Liver (tissue), 9 donors: ENCODE measurements around the gene MICAL3. TPM values are rescaled to one million over a fixed set of nuclear protein-coding genes. Genes with fewer than 3 reads are reported as not detected.

Source experiments
- DNase-seq: peaks from one replicate; pipeline ENCODE4 v3.0.0-alpha.2; 2017; ENCODE audit warnings: low spot score
- H3K27ac ChIP-seq, 2 donors: one replicate each; pipeline ENCODE4 v1.7.0; 2013; ENCODE audit warnings: inconsistent platforms in 2 of 2, low read length in 2 of 2, control low read depth in 1 of 2, low read depth in 1 of 2, mild to moderate bottlenecking in 1 of 2
- H3K27me3 ChIP-seq, 4 donors: one replicate each; pipeline versions ENCODE4 v1.6.1 to v1.7.0; 2013; ENCODE audit warnings: low read length in 3 of 4, inconsistent platforms in 1 of 4, mild to moderate bottlenecking in 1 of 4, moderate library complexity in 1 of 4; ENCODE audit not compliant: control insufficient read depth in 4 of 4, insufficient read depth in 4 of 4
- H3K36me3 ChIP-seq, 4 donors: one replicate each; pipeline versions ENCODE4 v1.6.1 to v1.7.0; 2013; ENCODE audit warnings: low read length in 3 of 4, mild to moderate bottlenecking in 3 of 4, low read depth in 1 of 4, moderate library complexity in 1 of 4; ENCODE audit not compliant: control insufficient read depth in 4 of 4, insufficient read depth in 3 of 4
- H3K4me1 ChIP-seq, 4 donors: one replicate each; pipeline versions ENCODE4 v1.6.1 to v1.7.0; 2013; ENCODE audit warnings: low read length in 3 of 4, mild to moderate bottlenecking in 3 of 4, moderate library complexity in 1 of 4; ENCODE audit not compliant: control insufficient read depth in 4 of 4, insufficient read depth in 4 of 4
- H3K4me3 ChIP-seq, 3 donors: one replicate each; pipeline versions ENCODE4 v1.6.1 to v1.7.0; 2013; ENCODE audit warnings: low read length in 3 of 3, control low read depth in 1 of 3, low read depth in 1 of 3, mild to moderate bottlenecking in 1 of 3
- H3K9ac ChIP-seq, 2 donors: one replicate each; pipeline ENCODE4 v1.7.0; 2013; ENCODE audit warnings: low read length in 2 of 2, mild to moderate bottlenecking in 2 of 2, moderate library complexity in 2 of 2, control low read depth in 1 of 2, low read depth in 1 of 2
- H3K9me3 ChIP-seq, 4 donors: one replicate each; pipeline versions ENCODE4 v1.6.1 to v1.7.0; 2013; ENCODE audit warnings: low read length in 3 of 4; ENCODE audit not compliant: control insufficient read depth in 4 of 4
- ATF3 ChIP-seq: IDR thresholded peaks from 2 replicates; pipeline ENCODE4 v1.6.1; 2016; ENCODE audit warnings: antibody characterized with exemption
- EGR1 ChIP-seq, 2 donors: IDR thresholded peaks; 2 replicates each; pipeline ENCODE4 v1.6.1; 2016 to 2018; ENCODE audit warnings: antibody characterized with exemption in 2 of 2, low read depth in 2 of 2
- FOXA1 ChIP-seq: IDR thresholded peaks from 2 replicates; pipeline ENCODE4 v1.6.1; 2016; ENCODE audit warnings: antibody characterized with exemption
- FOXA2 ChIP-seq: IDR thresholded peaks from 2 replicates; pipeline ENCODE4 v1.6.1; 2016; ENCODE audit warnings: antibody characterized with exemption
- GABPA ChIP-seq, 2 donors: IDR thresholded peaks in 1 of 2; conservative IDR thresholded peaks in 1 of 2; 2 replicates each; pipeline ENCODE4 v1.6.1; 2016; ENCODE audit warnings: antibody characterized with exemption in 2 of 2, mild to moderate bottlenecking in 1 of 2, moderate library complexity in 1 of 2
- HNF4A ChIP-seq, 2 donors: conservative IDR thresholded peaks; 2 replicates each; pipeline ENCODE4 v1.6.1; 2016; ENCODE audit warnings: antibody characterized with exemption in 2 of 2, mild to moderate bottlenecking in 2 of 2
- HNF4G ChIP-seq: IDR thresholded peaks from 2 replicates; pipeline ENCODE4 v1.6.1; 2016; ENCODE audit warnings: antibody characterized with exemption
- JUND ChIP-seq, 2 donors: IDR thresholded peaks; 2 replicates each; pipeline ENCODE4 v1.6.1; 2016; ENCODE audit warnings: antibody characterized with exemption in 2 of 2
- NR2F2 ChIP-seq: IDR thresholded peaks from 2 replicates; pipeline ENCODE4 v1.6.1; 2016; ENCODE audit warnings: antibody characterized with exemption
- RAD21 ChIP-seq, 2 donors: IDR thresholded peaks; 2 replicates each; pipeline ENCODE4 v1.6.1; 2016; ENCODE audit warnings: antibody characterized with exemption in 2 of 2, mild to moderate bottlenecking in 2 of 2
- RXRA ChIP-seq, 2 donors: IDR thresholded peaks; 2 replicates each; pipeline ENCODE4 v1.6.1; 2017 to 2018; ENCODE audit warnings: antibody characterized with exemption in 2 of 2, mild to moderate bottlenecking in 1 of 2
- SP1 ChIP-seq: IDR thresholded peaks from 2 replicates; pipeline ENCODE4 v1.6.1; 2018; ENCODE audit warnings: antibody characterized with exemption, mild to moderate bottlenecking
- YY1 ChIP-seq: IDR thresholded peaks from 2 replicates; pipeline ENCODE4 v1.6.1; 2016; ENCODE audit warnings: antibody characterized with exemption, mild to moderate bottlenecking
- ZBTB33 ChIP-seq: IDR thresholded peaks from 2 replicates; pipeline ENCODE4 v1.6.1; 2016; ENCODE audit warnings: antibody characterized with exemption
- WGBS: extraction: QIAGEN DNeasy Blood & Tissue Kit; methylation state at CpG from one replicate; pipeline ENCODE4 v1.1.7; 2013; 5-methylcytosine and 5-hydroxymethylcytosine counted together
- polyA plus RNA-seq, 2 donors: library from polyadenylated mRNA; stranded (reverse) in 1 of 2; unstranded in 1 of 2; fragments of 200-250 nt in 1 of 2; fragments of >200 nt in 1 of 2; fragmentation: Nextera tagmentation in 1 of 2; extraction: Ambion mirVana in 1 of 2; gene quantifications; one replicate each; pipeline versions ENCODE4 v1.2.1 to v1.2.3, GENCODE V29; 2013 to 2015
- total RNA-seq, 2 donors: library from RNA; depleted of rRNA; stranded (reverse); fragments of >200 nt; gene quantifications; one replicate each; pipeline ENCODE4 v1.2.3, GENCODE V29; 2014
- TF ChIP-seq, protein P1 (sequence below): IDR thresholded peaks from 2 replicates; pipeline ENCODE4 v1.6.1; 2016; ENCODE audit warnings: antibody characterized with exemption
- TF ChIP-seq, protein P2 (sequence below): IDR thresholded peaks from 2 replicates; pipeline ENCODE4 v1.6.1; 2016; ENCODE audit warnings: antibody characterized with exemption, mild to moderate bottlenecking
- donor health status: healthy.
- donor health status: healthy.
- donor health status: healthy.
- donor health status: healthy.
- donor health status: healthy.

Gene MICAL3
- total and polyA plus RNA-seq, 4 donors, result 6.4 to 38.4 (median 23.4) TPM

DNA sequence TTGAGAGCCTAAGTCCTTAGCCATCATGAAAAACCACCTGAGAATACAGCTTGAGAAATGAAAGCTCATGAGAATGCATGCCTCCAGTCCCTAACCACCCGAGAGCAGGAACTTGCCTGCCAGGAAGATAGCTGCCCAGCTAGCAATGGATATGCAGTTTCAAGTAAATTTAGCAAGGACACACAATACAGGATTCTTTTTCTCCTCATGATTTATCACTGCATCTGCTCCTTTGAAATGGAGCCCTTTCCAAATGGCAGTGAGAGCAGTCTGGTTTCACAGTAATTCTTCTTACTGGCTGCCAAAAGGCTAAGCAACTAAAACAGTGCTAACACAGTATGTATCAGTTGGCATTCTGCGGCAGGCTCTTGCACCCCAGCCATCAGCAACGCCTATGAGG is 109.9 kb downstream of the MICAL3 start:
- H3K9ac ChIP-seq, result no peak overlapping the region
- no peaks in the 10 kb centered on the region for H3K36me3 ChIP-seq
- H3K27ac ChIP-seq, result no peak overlapping the region
- peaks cover 0 to 5% (median 1%) of the 10 kb centered on the region in 4 donors for H3K4me1 ChIP-seq
- WGBS, result 96% methylated on average over 3 of the region's 3 CpGs
- DNase-seq, result no peak
- H3K4me3 ChIP-seq, result no peak overlapping the region
- no peaks in the 10 kb centered on the region for H3K9me3 ChIP-seq
- no peaks in the 10 kb centered on the region for H3K27me3 ChIP-seq
- no peak for TF ChIP-seq YY1
- TF ChIP-seq ATF3, result no peak
- no peak for TF ChIP-seq HNF4G
- no peak for TF ChIP-seq NR2F2
- no peak for TF ChIP-seq FOXA1
- TF ChIP-seq SP1, result no peak
- no peak for TF ChIP-seq RAD21 (IDR thresholded peaks at IDR 0.05)
- no peak for TF ChIP-seq HNF4A (conservative IDR thresholded peaks at IDR 0.05)
- no peak for TF ChIP-seq RXRA (IDR thresholded peaks at IDR 0.05)
- TF ChIP-seq ZBTB33, result no peak
- TF ChIP-seq EGR1 (IDR thresholded peaks at IDR 0.05; ENCODE audit: low read depth in 2 of 2), result no peak
- TF ChIP-seq, protein P1, sequence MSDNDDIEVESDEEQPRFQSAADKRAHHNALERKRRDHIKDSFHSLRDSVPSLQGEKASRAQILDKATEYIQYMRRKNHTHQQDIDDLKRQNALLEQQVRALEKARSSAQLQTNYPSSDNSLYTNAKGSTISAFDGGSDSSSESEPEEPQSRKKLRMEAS, result no peak

DNA sequence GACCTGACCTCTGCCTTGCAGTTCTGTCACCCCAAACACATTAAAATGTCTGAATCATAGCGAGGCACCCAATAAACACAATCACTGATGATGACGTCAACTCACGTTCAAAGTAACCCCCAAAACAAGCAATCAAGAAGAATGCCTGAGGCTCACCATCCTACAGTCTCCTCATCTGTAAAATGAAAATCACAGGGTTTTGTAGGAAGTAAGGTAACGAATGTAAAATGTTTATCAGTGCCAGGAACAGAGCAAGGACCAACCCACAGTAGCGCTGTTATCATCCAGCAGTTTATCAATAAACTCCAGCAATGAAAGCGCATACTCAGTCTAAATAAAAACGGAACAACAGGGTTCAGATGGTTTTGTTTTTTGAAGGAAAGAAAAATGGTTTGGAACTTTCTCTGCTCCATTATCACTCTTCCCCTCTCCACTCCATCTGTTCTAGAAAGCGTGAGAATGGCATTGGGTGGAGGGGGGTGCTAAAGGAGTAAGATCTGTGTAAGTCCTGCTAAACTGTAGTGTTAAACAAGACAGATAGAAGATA is 110.5 kb downstream of the MICAL3 start:
- H3K9me3 ChIP-seq, result no peaks in the 10 kb centered on the region
- no peak overlapping the region for H3K4me3 ChIP-seq
- H3K4me1 ChIP-seq, result peaks cover 0 to 4% (median 1%) of the 10 kb centered on the region in 4 donors
- H3K36me3 ChIP-seq, result no peaks in the 10 kb centered on the region
- H3K27me3 ChIP-seq, result no peaks in the 10 kb centered on the region
- 86% methylated on average over 8 of the region's 8 CpGs for WGBS
- H3K9ac ChIP-seq, result no peak overlapping the region
- TF ChIP-seq JUND (IDR thresholded peaks at IDR 0.05) (no peak), GABPA (IDR thresholded peaks at IDR 0.05 in 1 of 2, conservative IDR thresholded peaks at IDR 0.05 in 1 of 2) (no peak), ZBTB33 (no peak), YY1 (no peak), FOXA2 (no peak), ATF3 (no peak), HNF4G (no peak), FOXA1 (no peak)
- TF ChIP-seq, protein P2, sequence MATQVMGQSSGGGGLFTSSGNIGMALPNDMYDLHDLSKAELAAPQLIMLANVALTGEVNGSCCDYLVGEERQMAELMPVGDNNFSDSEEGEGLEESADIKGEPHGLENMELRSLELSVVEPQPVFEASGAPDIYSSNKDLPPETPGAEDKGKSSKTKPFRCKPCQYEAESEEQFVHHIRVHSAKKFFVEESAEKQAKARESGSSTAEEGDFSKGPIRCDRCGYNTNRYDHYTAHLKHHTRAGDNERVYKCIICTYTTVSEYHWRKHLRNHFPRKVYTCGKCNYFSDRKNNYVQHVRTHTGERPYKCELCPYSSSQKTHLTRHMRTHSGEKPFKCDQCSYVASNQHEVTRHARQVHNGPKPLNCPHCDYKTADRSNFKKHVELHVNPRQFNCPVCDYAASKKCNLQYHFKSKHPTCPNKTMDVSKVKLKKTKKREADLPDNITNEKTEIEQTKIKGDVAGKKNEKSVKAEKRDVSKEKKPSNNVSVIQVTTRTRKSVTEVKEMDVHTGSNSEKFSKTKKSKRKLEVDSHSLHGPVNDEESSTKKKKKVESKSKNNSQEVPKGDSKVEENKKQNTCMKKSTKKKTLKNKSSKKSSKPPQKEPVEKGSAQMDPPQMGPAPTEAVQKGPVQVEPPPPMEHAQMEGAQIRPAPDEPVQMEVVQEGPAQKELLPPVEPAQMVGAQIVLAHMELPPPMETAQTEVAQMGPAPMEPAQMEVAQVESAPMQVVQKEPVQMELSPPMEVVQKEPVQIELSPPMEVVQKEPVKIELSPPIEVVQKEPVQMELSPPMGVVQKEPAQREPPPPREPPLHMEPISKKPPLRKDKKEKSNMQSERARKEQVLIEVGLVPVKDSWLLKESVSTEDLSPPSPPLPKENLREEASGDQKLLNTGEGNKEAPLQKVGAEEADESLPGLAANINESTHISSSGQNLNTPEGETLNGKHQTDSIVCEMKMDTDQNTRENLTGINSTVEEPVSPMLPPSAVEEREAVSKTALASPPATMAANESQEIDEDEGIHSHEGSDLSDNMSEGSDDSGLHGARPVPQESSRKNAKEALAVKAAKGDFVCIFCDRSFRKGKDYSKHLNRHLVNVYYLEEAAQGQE, result no peak
- TF ChIP-seq, protein P1, result no peak
- no peak for DNase-seq
- H3K27ac ChIP-seq, result no peak overlapping the region
